Stimulated activated CD8-positive, alpha-beta memory T cell treated with anti-CD3 and anti-CD28 coated beads, Interleukin-7, amount 100 ng/mL, for 4 hours (primary cell): ENCODE measurements around the gene DDOST.

ENCODE experiments used
- DNase-seq, 2 donors: peaks; one replicate each; pipeline ENCODE4 v3.0.0-alpha.2; 2020; ENCODE audit warnings: low read depth in 2 of 2

DDOST gene

DNA sequence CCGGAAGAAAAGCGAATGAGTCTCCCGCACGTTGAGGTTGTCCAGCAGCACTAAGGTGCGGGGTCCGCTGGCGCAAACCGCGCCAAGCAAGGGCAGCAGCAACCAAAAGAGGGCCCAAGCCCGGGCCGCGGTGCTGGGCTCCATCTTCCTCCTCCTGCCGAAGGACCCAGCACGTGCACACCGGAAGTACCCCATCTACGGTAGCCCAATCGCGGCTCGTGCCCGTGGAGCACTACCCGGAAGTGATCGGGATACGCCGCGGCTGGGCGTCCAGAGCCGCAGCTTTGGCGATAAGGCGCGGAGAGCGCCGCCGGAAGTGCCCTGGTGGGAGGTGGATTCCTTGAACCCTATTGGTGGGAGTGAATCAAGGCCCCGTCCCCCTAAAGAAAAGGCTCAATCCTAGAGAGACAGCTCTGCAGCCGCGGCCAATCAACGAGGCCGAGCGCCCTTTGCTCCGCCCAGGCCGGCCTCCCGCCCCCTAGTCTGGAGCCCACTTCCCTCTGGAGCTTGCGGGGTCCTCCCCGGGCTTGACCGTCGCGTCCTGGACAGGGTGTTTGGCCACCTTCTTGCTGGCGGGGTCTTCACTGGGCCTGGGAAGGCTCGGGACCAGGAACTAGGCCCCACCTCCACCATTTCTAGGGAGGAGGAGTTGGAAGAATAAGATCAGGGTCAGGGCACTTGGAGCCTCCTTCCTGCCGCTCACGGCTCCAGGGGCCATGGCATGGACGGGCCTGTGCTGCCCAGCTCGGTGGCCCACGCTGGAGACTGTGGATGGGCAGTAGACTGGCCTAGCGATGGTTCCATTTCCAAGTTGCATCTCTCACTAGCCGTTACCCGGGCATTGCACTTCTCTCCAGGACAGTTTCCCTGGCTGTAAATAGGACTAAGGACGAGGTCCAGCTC, at the start of gene DDOST:
DDOST (minus strand) TSS at position 163 of the 903 bp plus-strand sequence; CDS start at position 144, 19 bp downstream.
- peak; percentile 89 to 93 for DNase-seq

DNA sequence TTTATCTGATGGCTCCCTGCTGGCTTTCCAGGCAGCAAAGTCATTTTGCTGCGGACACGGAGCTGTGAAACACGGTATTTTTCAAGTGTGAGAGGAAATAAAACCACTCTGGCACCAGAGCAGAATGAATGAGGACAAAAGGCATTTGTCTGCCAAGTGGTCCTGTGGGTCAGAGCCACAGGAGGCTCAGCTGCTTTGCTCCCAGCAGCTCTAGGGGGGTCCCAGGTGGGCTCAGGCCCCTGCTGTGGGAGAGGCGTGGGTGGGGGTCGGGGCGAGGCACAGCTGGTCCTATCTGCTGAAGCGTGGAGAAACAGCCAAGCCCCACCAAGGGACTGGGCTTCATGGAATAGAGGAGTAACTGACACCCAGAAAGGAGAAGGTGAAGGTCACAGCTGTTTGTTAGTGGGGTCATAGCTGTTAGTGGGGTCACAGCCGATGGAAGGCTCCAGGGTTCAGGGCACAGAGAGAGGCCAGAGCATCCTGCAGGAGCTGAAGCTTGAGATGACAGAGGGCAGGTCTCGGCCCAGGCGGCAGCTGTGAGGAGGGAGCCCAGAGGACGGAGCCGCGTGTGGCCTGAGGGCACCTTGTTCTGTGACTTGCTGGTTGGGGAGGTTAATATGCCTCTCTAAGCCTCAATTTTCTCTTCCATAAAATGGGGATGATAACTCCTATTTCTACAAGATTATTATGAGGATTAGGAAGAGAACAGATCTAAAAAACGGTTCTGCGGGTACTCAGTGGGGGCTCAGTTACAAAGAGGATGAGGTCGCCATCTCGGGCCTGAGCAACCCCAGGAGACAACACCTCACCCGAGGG, 49.5 kb upstream of the DDOST start:
- DNase-seq, result no peak

DNA sequence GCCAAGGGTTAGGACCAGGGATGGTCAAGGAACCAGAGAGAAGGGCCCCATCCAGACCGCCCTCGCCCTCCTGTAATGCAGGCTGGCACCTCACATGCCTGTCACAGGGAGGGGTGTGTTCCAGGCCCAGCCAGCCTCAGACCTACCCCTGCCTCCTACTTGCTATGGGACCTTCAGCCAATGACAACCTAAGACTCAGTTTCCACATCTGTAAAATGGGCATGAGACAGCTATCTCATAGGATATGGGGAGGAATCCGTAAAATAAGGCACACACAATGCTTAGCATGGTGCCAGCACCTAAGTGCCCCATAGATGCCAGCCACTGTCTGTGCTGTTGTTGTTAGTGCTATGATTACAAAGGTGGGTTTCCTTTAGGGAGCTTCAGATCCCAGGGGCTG, 48.7 kb upstream of the DDOST start:
- no peak for DNase-seq

DNA sequence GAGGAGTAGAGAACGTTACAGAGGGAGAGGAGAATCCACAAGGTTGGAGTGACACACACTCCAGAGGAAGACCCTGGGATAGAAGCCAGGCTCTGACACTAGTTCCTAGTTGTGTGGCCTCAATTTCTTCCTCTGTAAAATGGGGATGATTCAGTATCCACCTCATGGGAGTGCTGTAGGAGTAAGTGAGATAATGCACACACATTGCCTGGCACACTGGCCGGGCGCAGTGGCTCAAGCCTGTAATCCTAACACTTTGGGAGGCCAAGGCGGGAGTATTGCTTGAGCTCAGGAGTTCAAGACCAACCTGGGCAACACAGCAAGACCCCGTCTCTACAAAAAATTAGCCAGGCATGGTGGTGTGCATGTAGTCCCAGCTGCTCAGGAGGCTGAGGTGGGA, 47.7 kb upstream of the DDOST start:
- DNase-seq, result no peak

DNA sequence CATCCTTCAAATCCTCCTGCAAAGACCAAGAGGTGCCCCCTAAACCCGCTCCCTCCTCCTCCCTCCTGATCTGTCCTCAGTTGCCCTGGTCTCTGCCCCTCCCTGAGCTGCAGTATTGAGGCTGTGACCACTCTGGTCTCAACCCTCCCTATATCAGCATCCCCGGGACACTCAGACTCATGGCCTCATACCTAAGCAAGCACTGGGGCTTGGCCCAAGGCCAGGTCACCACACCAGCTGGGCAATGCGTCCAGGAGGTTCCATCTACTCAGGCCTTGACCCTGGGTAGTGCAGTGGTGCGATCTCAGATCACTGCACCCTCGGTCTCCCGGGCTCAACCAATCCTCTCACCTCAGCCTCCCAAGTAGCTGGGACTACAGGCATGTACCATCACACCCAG, 46.9 kb upstream of the DDOST start:
- no peak for DNase-seq

DNA sequence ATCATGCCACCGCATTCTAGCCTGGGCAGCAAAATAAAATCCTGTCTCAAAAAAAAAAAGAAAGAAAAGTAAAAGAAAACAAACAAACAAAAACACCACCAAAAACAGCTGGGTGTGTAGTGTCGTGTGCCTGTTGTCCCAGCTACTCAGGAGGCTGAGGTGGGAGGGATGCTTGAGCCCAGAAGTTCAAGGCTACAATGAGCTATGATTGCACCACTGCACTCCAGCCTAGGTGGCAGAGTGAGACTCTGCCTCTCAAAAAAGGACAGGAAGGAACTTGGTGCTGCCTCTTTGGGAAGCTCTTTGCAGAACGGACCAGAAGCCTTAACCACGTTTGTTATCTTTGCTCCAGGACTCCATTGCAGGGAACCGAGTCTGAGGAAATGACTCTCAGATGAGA, 45.7 kb upstream of the DDOST start:
- DNase-seq, result no peak

DNA sequence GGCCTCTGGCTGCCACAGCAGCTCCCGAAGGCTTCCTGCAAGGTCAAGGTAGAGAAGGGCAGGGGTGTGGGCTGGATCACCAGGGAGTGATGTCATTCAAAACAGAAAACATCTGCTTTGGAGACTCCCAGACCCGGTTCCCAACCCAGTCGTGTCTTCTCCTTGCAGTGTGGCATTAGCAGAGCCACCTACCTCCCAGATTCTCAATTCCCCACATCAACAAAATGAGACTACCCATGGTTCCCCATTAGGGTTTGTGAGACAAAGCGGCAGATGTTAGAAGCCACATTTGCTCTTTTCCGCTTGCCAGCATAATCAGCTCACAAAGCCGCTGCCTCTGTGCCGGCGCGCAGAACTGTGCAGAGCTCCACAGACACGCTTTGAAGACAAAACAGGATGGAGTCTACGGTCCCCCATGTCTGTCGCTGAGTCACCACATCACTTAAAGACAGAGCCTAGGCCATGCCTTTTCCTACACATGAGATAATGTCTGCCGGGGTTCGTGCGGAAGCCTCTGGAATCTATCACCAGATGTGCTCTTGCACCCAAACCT, 44.1 kb upstream of the DDOST start:
- DNase-seq, result no peak

DNA sequence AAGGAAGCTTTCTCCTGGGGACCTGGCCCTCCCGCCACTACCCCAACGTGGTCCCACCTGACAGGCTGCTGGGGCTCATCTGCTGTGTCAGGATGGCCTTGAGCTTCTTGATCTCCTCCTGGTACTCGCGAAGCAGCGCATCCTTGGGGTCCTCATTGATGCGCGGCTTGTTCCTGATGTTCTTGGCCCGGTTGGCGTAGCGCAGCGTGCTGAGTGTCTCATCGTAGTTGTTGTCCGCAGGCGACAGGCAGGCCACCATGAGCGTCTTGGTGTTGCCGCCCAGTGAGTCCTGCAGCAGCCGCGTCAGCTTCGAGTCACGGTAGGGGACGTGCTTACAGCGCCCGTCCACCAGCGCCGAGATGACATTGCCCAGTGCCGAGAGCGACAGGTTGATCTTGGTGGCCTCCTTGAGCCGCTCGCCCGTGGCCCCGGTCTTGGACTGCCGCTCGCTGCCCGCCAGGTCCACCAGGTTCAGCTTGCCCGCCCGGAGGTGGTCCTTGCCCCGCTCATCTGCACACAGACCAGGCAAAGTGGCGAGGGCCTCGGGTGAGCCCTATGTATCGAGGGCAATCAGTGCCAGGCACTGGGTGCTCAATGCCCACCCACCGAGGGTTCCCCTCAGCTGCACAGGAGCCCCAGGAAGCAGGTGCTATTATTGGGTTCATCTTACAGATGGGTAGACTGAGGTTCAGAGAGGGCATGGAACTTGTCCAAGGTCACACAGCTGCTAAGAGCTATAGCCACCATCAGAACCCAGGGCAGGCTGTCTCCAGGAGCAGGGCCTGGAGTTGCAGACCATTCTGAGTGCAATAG, 43.4 kb upstream of the DDOST start:
- no peak for DNase-seq

DNA sequence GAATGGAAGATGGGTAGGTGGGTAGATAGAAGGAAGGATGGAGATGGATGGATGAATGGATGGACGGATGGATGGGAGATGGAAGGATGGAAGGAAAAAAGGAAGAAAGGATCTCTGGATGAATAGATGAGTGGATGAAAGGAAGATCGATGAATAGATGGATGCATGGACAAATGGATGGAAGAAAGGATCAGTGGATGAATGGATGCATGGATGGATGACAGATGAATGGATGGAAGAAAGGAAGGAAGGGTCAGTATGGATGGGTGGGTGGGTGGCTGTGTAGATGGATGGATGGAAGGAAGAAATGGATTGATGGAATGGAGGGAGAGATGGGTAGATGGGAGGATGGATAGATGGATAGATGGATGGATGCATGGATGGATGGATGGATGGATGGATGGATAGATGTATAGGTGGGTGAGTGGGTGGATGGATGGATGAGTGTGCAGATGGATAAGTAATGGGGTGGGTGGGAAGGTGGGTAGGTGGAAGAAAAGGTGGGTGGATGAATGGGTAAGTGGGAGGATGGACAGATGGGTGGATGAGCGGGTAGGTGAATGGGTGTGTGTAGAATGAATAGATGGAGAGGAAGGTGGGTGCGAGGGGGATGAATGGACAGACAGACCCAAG, 42.1 kb upstream of the DDOST start:
- no peak for DNase-seq

DNA sequence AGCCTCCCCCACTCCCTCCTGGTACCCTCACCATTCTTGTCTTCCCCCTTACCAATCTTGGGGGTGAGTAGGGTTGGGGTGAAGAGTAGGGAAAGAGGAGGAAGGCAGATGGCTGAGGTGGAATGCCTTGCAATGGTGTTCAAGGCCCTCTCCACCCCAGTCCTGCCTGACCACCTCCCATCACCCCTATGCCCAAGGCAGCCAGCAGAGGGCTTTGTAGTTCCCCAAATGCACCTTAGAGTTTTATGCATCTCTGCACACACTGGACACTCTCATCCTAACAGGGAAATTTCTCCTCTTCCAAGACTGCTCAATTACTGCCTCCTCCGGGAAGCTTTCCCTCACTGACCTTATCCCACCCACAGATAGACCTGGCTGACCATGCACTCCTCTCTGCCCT, 41.2 kb upstream of the DDOST start:
- no peak for DNase-seq

DNA sequence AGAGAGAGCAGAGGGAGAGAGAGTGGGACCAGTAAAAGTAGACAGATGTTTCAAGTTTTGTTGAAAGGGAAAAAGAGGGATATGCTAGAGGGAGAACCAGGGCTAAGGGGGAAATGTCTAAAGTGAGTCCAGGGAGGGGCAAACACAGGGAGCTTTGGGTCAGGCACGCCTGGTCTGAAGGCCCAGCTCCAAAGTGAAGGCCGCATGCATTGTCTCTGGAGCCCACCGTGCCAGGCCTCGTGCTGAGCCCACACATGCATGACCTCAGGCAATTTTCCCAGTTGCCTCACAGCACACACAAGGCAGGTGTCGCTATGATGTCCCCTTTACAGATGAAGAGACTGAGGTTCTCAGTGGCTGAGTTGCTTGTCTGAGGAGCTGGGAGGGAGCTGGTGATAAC, 40.7 kb upstream of the DDOST start:
- no peak for DNase-seq

DNA sequence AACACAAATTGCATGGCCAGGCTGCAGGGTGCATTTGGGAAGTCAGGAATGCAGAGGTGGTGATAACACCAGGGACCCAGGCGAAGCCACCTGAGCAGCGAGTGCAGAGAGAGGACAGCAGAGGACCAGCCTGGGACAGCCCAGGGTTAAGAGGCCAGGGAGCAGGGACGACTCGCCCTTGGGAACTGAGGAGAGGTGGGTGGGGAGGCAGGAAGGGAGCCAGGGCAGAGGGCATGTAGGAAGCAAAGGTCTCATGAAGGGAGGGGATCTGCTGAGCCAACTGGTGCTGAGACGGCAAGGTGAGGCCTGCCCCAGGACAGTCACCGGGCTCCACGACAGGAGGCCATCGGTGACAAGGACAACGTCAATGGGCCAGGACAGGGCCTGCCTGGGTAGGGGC, 40.3 kb upstream of the DDOST start:
- no peak for DNase-seq

DNA sequence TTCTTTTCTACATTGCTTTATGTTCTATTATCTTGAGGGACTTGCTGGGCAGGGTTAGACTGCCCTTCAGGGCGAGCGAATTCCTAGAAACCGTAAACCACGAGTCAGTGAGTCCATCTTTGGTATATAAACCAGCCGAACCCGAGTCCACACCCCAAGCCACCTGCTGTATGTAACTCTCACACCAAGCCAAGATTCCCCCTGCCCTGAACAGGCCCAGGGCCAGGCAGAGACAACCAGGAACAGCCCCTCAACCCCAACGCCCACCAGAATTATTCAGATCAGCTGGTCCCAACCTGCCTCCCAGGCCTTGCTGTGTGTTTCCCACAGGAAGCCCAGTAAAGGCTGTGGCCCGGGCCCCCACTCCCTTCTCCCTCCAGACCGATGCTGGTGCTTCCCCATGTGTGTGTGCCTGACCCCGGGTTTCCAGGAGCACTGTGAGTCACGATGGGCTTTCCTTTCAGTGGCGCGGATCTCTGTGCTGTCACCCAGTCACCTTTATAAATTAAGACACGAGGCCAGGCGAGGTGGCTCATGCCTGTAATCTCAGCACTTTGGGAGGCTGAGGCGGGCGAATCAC, 39.6 kb upstream of the DDOST start:
- DNase-seq, result no peak

DNA sequence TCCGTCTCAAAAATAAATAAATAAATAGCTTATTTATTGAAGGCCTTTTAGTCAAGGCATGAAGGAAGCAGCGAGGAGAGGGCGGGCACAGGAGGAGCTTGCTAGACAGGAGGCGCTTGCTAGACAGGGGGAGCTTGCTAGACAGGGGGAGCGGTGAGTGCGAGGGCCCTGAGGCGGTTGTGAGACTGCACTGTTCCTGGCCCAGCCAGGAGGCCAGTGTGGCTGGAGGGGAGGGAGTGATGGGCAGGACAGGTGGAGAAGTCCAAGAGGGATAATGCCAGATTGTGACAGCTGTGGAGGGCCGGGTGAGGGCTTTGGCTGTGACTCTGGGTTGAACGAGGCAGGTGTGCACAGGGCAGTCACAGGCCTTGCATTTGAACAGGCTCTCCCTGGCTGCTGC, 38.4 kb upstream of the DDOST start:
- no peak for DNase-seq

DNA sequence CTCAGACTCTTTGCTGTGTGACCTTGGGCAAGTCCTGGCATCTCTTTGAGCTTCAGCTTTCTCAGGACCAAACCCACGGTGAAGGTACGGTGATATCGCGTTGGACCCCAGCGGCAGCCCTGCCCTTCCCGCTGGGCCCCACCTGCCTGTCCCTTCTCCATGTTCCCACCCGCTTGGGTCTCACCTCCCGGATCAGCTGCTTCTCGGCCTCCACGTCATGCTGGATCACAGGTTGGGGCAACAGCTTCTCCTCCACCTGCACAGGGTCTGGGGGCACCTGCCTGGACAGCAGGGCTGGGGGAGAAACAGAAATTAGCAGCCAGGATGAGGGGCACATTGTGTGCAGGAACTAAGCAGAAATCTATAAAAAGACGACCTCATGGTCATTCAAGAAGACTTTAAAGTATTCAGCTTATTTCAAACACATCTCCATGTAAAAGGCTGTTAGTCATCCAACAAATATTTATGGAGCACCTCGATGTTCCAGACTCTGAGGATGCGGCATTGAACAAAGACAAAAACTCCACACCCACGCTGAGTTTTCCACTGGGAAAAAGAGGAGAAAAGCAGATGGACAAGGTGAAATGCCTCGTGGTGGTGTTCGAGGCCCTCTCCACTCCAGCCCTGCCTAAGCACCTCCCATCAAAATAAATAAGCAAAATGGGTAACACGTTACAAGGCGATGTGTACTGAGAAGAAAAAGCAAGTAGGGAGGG, 37.2 kb upstream of the DDOST start:
- DNase-seq, result no peak

DNA sequence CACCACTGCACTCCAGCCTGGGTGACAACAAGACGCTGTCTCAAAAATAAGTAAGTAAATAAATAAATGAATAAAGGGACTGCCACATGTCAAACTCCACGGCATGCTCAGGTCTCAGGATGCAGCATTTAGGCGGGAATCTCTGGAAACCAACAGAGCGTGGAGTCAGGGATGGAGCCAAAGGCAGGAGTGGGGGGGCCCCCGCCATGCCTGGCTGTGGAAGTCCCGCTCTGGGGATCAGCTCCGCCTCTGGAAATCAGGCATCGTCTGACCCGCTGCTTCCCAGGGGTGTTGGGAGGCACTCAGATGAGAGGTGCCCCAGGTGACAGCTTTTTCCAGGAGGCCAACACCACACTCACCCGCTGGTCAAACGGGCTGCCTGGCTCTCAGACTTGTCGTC, 36.4 kb upstream of the DDOST start:
- DNase-seq, result no peak

DNA sequence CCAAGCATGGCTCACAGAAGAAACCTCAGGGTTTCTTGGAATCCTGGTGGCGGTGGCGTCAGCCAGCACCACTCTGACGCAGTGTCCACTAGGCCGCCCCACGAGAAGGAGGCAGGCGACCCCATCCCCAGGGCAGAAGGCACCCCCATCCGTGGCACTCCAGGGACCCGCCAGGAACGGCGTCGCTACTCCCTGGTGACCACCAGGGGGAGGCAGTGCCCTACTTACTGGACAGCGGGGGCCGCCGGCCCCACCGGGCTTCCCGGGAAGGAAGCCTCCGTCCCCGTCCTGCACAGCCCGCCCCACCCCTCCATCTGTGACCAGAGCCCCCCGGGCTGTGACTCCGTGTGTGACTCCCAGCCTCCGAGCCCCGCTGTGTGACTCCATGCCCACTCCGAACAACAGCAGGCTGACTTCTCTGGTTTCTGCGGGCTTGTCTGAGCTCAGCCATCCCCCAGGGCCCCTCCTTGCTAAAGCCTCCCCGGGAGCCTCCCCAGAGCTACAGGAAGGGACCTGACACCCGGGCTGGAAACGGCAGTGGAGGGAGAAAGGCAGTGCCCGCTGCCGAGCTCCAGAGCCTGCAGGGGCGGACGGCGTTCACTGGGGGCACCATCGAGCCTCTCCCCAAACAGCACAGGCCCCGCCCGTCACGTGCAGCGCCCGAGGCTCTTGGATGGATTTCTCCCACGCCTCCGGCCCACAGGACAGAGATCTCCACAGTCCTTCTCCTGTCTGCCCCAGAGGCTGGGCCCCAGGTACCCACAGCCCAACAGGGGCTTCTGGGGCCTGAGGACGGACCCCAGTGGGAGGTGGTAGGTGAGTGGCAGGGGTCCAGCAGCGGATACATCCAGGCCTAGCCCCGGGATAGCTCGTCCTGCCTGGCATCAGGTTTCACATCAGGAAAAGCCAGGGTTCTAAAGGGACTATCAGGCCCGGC, 35.5 kb upstream of the DDOST start:
- DNase-seq, result peak; percentile 30 to 50

DNA sequence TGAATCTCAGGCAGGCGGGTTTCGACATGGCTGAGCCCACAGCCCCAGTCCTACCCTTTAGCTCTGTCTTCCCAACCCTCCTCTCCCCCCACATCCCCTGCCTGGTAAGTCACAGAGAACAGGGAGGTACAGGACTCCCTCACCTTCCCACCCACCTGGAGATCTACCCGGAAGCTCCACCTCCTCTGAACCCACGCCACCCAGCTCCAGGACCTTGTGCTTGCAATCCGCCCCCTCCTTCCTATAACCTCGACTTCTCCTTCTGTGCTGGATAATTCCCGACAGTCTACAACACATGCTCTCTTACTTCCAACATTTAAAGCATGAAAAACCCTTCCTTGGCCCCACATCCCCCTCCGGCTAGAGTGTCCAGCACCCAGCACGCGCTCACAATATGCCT, 34.3 kb upstream of the DDOST start:
- no peak for DNase-seq

DNA sequence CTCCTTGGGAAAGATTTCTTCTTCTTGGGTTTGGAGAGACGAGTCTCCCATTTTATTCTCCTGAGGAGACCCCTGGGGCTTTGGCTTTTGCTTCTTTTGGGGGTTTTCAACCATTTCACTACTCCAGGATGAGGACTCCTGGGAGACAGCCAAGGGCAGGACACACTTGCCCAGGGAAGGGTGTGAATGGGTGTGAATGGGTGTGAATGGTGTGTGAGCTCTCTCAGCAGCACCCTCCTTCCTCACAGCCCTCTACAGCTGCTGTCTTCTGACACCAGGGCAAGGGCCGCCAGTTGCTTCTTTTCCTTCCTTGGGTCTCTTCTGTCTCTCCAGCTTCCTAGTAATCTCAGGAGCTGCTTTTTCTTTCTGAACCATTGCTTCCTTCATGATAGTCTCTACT, 32.5 kb upstream of the DDOST start:
- DNase-seq, result no peak
